Right forelimb (tissue), 1 donor: ENCODE data around the gene KLHL10.
"Not testable (repeated sequence)": the region's sequence is repeated elsewhere in the genome, so short reads cannot be mapped to it uniquely, and the experiment has no call there.

Source experiments
- DNase-seq: peaks from one replicate; pipeline ENCODE4 v3.0.0-alpha.2; 2018

KLHL10 gene

DNA sequence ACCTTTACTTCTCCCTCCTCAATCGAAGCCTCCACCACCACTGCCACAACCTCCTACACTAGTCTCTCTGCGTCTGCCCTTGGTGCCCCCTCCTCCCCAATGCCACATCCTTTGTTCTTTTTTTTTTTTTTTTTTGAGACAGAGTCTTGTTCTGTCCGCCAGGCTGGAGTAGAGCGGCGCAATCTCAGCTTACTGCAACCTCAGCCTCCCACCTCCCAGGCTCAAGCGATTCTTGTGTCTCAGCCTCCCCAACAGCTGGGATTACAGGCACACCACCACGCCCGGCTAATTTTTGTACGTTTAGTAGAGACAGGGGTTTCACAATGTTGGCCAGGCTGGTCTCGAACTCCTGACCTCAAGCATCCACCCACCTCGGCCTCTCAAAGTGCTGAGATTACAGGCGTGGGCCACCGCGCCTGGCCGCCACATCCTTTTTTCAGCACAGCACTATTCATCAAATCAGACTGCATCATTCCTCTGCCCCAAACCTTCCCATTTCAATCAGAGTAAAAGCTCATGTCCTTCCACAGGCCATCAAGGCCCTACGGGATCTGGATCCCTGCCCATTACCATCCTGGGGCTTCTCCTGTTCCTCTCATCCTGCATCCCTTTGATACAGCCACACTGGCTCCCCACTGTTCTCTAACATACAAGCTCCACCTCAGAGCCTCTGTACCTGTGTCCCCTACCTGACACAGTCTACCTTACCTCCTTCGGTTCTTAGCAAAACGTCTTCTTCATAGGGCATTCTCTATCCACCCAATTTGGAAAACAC lies 25.6 kb downstream of the KLHL10 start:
- no peak for DNase-seq

- DNase-seq = no peak
These were observed 26.8 kb downstream of the KLHL10 start for GRCh38 chr17:41864498-41864835.

DNA sequence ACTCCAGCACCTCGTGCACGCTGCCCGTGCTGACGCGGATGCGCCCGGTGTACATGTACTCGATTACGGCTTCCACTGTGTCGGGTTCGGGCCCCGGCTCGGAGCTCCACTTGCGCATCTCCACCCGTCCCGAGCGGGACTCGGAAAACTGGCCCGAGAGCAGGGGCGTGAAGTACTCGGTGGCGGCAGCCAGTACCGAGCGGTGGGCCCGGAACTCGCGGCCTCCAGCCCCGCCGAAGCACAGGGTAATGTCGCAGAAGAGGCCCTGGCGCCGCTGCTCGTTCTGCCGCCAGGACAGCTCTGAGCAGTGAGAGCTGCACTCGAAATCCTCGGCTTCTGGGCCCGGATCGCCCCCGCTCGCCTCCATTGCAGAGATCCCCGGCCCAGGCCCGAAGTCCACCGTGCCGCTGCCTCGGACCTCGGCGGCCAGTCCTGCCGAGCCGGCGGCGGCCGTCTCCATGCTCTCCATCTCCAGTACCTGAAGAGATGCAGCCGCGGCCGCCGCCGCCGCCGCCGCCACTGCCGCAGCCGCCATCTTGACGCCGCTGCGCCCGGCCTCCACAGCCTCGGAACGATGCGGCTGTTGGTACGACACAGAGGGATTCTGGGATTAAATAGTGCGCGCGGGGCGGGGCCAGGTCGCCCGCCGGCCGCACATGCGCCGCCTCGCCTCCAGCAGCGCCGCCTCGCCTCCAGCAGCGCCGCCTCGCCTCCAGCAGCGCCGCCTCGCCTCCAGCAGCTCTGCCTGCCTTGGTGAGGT lies 27.4 kb downstream of the KLHL10 start, which contains the start of gene KLHL11:
Gene KLHL11 (minus strand): TSS at position 588 of the 760 bp plus-strand sequence. CDS start 53 bp downstream, at position 535.
- DNase-seq = peak; percentile 91

DNA sequence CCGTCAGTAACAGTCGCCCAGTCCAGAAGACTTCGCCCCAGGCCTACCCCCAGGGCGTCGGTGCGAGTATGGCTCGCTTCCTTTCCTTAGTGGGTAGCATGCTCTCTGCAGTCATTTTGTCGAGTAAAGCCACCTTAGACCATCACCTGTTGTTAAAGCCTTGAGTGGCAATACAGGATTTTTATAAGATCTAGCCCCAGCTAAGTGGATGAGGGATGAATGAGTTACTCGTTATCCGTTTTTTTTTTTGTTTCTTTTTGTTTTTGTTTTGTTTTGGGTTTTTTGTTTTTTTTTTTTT lies 27.9 kb downstream of the KLHL10 start:
- DNase-seq = no peak

GRCh38 chr17:41868568-41868967 lies 30.9 kb downstream of the KLHL10 start:
- DNase-seq = no peak

- DNase-seq = no peak
These were observed 31.8 kb downstream of the KLHL10 start for GRCh38 chr17:41869426-41869825.

DNA sequence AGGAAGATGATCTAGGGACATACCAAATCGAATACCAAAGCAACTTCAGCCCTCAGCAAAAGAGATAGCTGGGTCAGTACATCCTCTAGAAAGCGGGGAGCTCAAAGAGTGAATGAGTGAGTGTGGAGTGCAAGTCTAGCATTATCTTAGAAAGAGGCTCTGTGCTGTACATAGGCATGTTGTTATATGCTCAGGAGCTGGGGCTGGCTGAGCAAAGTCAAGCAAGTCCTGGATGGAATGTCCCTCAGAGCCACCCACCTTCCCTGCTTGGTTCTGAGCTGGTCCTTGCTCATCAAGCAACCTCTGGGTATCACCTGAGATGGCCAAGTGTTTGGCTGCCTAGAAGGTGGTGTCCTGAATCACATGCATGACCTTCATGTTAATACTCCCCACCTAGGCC lies 32.5 kb downstream of the KLHL10 start:
- DNase-seq = no peak

DNA sequence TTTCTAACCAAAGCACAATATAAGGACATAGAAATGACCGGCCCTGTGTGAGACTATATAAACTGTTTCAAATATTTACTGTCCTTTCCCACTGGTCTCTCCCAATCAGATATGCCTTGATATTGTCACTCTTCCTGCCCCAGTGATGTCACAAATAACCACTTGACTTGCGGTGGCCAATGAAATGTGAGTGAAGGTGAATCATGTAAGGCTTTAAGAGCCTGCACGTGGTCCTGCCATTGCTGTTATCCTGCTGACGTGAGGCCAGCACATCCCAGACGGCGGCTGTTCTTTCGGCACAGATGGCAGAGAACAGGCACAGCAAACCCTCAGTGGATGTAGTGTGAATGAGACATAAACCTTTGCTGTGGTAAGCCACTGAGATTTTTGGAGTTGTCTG lies 33.0 kb downstream of the KLHL10 start:
- DNase-seq = no peak

DNA sequence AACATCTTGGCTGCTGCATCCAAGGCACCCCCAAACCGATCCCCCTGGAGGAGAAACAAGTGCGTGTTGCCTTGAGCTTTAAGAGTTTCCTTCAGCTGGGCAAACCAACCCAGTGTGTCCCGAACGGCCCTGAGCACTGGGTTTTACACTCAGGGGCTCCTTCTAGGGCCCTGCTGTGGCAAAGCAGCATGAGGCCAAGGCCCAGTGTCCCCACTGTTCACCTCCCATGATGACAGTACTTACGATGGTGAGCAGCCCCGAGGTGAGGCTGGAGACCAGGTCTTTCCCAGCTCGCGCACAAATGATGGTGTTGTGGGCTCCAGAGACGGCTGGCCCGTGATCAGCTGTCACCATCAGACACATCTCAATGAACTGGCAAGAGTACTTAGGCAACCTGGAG lies 34.2 kb downstream of the KLHL10 start:
- DNase-seq = no peak

DNA sequence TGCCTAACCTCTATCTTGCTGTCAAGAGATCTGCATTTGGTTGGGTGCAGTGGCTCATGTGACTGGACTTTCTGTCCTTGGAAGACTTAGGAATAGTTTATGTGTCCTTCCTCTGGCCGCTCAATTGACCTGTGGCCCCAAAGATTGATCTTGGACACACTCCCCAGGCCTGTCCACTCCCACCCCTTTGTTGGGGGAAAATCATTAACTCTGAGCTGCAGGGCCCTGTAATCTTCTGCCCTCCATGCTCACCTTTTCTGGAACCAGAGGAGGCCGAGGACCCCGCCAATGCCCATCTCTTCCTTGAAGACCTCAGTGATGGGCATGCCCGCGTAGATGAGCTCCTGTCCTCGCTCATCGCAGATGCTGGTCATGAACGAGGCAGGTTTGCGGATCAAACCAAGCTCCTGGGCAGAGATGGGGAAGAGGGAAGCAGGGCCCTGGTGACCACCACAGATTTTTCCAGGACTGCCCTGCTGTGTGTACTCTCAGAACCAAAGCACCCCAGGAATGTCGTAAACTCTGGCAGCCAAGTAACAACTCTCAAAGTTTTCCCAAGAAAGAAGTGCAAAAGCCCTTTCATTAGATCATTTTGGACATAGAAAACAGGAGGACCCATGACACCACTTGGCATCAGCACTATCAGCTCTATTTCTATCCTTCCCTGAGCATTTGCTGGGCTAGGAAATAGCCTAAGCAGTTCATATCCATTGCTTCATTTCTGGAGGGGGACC lies 36.1 kb downstream of the KLHL10 start:
- DNase-seq = no peak

- DNase-seq = not testable (repeated sequence)
These were observed 36.7 kb downstream of the KLHL10 start for GRCh38 chr17:41874293-41874670.

DNA sequence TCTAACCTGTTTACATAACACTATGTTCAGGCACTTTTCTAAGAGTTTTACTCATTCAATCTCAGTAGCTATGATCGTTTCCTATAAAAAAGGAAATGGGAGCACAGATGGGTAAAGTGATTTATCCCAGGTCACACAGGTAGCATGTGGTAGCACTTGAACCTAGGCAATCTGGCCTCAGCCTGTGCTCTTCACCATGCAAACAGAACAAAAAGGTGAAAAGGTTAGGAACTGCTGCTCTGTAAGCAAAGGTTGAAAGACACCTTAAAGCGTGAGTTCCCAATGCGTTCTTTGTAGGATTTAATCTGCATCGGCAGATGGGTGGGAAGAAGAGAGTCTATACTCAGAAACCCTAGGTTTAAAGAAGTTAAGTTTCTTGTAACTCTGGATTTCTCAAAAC lies 42.5 kb downstream of the KLHL10 start:
- DNase-seq = no peak

- no peak for DNase-seq
These were observed 45.1 kb downstream of the KLHL10 start for GRCh38 chr17:41882756-41883155.

- DNase-seq = no peak
These were observed 48.1 kb downstream of the KLHL10 start for GRCh38 chr17:41885733-41886132.

DNA sequence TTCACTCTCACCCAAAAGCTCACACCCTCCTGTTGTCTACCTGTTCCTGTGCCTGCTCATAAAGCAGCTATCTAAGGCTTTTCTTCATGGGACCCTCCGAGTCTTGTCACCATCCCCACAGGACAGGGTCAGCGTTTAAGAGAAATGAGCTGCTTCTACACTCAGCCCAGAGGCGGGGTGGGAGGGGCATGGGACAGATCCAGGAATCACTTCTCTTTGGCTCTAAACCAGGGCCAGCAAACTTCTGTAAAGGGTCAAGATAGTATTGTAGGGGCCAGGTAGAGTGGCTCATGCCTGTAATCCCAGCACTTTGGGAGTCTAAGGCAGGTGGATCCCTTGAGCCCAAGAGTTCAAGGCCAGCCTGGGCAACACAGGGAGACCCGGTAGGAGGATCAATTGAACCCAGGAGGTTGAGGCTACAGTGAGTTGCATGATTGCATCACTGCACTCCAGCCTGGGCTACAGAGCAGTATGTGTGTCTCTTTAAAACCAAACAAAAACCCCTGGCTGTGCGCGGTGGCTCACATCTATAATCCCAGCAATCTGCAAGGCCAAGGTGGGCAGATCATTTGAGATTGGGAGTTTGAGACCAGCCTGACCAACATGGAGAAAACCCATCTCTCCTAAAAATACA lies 50.8 kb downstream of the KLHL10 start:
- no peak for DNase-seq

DNA sequence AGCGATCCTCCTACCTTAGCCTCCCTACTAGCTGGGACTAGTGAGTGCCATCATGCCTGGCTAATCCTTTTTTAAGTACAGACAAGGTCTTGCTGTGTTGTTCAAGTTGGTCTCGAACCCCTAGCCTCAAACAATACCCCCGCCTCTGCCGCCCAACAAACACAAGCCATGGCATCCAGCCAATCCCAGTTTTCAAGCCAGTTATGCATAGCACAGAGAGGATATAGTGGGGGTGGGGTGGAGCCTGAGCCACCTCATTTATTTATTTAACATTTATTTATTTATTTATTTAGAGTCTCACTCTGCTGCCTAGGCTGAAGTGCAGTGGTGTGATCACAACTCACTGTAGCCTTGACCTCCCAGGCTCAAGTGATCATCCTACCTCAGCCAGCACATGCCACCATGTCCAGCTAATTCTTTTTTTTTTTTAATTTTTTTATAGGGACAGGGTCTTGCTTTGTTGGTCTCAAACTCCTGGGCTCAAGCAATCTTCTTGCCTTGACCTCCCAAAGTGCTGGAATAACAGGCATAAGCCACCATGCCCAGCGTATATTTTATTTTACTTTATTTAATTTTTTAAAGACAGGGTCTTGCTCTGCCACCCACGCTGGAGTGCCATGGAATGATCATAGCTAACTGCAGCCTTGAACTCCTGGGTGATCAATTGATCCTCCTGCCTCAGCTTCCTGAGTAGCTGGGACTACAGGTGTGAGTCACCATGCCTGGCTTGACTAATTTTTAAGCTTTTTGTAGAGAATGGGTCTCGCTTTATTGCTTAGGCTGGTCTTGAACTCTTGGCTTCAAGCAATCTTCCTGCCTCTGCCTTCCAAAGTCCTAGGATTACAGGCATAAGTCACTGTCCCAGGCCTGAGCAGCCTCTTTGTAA lies 53.8 kb downstream of the KLHL10 start:
- DNase-seq = no peak

GRCh38 chr17:41892021-41892376 lies 54.4 kb downstream of the KLHL10 start:
- no peak for DNase-seq

- no peak for DNase-seq
These were observed 55.8 kb downstream of the KLHL10 start for GRCh38 chr17:41893384-41893783.

- no peak for DNase-seq
These were observed 57.2 kb downstream of the KLHL10 start for GRCh38 chr17:41894791-41895331.

GRCh38 chr17:41895617-41896016 lies 58.0 kb downstream of the KLHL10 start:
- DNase-seq = peak; percentile 72

DNA sequence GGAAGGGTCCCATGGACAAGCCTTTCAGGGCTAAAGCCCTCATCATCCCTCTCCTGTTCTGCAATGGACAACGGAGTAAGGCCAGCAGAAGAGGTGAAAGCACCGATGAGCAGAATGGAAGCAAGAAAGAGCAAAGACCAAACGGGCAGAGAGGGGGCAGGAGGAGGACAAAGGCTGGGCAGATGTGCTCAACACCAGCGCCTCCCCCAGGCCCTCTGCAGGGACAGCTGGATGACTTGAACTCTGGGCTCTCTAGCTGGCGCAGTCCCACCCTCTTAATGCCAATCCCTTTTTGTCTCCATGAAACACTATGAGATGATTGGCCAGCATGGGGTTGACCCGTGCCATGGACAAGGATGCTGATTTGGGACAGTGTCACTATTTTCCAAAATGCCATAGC lies 59.1 kb downstream of the KLHL10 start:
- no peak for DNase-seq
